ENCODE measurements around the gene FRMD3. TPM values are rescaled to one million over a fixed set of nuclear protein-coding genes. Genes with fewer than 3 reads are reported as not detected.
A peak's percentile ranks its signal among the peaks of the same experiment; 100 is the strongest.

The FRMD3 gene
- total RNA-seq, 1 experiment from 2014 or later = 1.4 TPM

DNA sequence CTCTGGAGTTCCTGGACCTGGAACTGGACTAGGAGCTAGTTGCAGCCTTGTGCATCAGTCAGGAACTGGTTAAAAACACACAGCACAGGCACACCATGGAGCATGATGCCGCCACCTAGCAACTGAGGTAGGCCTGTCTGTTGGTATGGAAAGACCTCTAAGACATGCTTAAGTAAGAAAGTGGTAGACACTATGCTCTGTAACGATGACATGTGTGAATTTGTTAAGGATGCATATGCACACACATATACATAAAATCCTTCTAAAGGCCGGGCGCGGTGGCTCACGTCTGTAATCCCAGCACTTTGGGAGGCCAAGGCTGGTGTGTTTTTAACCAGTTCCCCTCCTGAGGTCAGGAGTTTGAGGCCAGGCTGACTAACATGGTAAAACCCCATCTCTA is 338.4 kb downstream of the FRMD3 start (continued):
- TF ChIP-seq, protein P1, sequence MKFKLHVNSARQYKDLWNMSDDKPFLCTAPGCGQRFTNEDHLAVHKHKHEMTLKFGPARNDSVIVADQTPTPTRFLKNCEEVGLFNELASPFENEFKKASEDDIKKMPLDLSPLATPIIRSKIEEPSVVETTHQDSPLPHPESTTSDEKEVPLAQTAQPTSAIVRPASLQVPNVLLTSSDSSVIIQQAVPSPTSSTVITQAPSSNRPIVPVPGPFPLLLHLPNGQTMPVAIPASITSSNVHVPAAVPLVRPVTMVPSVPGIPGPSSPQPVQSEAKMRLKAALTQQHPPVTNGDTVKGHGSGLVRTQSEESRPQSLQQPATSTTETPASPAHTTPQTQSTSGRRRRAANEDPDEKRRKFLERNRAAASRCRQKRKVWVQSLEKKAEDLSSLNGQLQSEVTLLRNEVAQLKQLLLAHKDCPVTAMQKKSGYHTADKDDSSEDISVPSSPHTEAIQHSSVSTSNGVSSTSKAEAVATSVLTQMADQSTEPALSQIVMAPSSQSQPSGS (CRISPR knock-in tag; IDR thresholded peaks at IDR 0.05; ENCODE audit: borderline replicate concordance, low read depth) = no peak
- TF ChIP-seq ZNF263 (CRISPR knock-in tag; IDR thresholded peaks at IDR 0.05; ENCODE audit: low read depth) (no peak), CREB1 (CRISPR knock-in tag; IDR thresholded peaks at IDR 0.05) (no peak), GTF2I (CRISPR knock-in tag; conservative IDR thresholded peaks at IDR 0.05) (no peak), NR3C1 (CRISPR knock-in tag; conservative IDR thresholded peaks at IDR 0.05; ENCODE audit: low read depth) (no peak), NFYB (CRISPR knock-in tag; conservative IDR thresholded peaks at IDR 0.05; ENCODE audit: low read depth) (no peak)
- TF ChIP-seq, protein P2, sequence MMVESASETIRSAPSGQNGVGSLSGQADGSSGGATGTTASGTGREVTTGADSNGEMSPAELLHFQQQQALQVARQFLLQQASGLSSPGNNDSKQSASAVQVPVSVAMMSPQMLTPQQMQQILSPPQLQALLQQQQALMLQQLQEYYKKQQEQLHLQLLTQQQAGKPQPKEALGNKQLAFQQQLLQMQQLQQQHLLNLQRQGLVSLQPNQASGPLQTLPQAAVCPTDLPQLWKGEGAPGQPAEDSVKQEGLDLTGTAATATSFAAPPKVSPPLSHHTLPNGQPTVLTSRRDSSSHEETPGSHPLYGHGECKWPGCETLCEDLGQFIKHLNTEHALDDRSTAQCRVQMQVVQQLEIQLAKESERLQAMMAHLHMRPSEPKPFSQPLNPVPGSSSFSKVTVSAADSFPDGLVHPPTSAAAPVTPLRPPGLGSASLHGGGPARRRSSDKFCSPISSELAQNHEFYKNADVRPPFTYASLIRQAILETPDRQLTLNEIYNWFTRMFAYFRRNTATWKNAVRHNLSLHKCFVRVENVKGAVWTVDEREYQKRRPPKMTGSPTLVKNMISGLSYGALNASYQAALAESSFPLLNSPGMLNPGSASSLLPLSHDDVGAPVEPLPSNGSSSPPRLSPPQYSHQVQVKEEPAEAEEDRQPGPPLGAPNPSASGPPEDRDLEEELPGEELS (CRISPR knock-in tag; IDR thresholded peaks at IDR 0.05) = no peak
- TF ChIP-seq, protein P3, sequence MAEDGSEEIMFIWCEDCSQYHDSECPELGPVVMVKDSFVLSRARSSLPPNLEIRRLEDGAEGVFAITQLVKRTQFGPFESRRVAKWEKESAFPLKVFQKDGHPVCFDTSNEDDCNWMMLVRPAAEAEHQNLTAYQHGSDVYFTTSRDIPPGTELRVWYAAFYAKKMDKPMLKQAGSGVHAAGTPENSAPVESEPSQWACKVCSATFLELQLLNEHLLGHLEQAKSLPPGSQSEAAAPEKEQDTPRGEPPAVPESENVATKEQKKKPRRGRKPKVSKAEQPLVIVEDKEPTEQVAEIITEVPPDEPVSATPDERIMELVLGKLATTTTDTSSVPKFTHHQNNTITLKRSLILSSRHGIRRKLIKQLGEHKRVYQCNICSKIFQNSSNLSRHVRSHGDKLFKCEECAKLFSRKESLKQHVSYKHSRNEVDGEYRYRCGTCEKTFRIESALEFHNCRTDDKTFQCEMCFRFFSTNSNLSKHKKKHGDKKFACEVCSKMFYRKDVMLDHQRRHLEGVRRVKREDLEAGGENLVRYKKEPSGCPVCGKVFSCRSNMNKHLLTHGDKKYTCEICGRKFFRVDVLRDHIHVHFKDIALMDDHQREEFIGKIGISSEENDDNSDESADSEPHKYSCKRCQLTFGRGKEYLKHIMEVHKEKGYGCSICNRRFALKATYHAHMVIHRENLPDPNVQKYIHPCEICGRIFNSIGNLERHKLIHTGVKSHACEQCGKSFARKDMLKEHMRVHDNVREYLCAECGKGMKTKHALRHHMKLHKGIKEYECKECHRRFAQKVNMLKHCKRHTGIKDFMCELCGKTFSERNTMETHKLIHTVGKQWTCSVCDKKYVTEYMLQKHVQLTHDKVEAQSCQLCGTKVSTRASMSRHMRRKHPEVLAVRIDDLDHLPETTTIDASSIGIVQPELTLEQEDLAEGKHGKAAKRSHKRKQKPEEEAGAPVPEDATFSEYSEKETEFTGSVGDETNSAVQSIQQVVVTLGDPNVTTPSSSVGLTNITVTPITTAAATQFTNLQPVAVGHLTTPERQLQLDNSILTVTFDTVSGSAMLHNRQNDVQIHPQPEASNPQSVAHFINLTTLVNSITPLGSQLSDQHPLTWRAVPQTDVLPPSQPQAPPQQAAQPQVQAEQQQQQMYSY (CRISPR knock-in tag; IDR thresholded peaks at IDR 0.05) = no peak
- TF ChIP-seq, protein P4, sequence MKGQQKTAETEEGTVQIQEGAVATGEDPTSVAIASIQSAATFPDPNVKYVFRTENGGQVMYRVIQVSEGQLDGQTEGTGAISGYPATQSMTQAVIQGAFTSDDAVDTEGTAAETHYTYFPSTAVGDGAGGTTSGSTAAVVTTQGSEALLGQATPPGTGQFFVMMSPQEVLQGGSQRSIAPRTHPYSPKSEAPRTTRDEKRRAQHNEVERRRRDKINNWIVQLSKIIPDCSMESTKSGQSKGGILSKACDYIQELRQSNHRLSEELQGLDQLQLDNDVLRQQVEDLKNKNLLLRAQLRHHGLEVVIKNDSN (CRISPR knock-in tag; IDR thresholded peaks at IDR 0.05) = no peak

DNA sequence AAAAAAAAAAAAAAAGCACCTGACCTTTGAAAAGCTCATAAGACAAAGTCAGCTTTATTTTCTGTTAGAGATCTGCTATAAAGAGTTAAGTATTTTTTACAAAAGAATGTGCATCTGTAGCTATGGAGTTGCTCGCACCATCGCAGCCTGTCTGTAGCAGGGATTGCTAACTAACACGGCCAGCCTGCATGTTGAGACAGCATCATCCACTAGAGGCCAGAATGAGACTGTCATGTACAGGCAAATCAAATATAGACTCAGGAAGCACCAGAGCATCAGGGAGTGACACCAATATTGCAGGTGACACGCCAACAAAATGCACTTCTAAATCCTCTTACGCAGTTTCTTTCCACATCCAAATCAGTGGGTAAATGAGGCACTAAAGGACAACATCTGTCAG is 339.0 kb downstream of the FRMD3 start:
- TF ChIP-seq, protein P2 (CRISPR knock-in tag; IDR thresholded peaks at IDR 0.05) = no peak
- TF ChIP-seq, protein P5, sequence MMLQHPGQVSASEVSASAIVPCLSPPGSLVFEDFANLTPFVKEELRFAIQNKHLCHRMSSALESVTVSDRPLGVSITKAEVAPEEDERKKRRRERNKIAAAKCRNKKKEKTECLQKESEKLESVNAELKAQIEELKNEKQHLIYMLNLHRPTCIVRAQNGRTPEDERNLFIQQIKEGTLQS (CRISPR knock-in tag; conservative IDR thresholded peaks at IDR 0.05) = no peak
- TF ChIP-seq, protein P6, sequence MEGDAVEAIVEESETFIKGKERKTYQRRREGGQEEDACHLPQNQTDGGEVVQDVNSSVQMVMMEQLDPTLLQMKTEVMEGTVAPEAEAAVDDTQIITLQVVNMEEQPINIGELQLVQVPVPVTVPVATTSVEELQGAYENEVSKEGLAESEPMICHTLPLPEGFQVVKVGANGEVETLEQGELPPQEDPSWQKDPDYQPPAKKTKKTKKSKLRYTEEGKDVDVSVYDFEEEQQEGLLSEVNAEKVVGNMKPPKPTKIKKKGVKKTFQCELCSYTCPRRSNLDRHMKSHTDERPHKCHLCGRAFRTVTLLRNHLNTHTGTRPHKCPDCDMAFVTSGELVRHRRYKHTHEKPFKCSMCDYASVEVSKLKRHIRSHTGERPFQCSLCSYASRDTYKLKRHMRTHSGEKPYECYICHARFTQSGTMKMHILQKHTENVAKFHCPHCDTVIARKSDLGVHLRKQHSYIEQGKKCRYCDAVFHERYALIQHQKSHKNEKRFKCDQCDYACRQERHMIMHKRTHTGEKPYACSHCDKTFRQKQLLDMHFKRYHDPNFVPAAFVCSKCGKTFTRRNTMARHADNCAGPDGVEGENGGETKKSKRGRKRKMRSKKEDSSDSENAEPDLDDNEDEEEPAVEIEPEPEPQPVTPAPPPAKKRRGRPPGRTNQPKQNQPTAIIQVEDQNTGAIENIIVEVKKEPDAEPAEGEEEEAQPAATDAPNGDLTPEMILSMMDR (IDR thresholded peaks at IDR 0.05) = no peak
- TF ChIP-seq ZNF416 (CRISPR knock-in tag; IDR thresholded peaks at IDR 0.05) (no peak), GRHL2 (CRISPR knock-in tag; IDR thresholded peaks at IDR 0.05; ENCODE audit: insufficient replicate concordance, severe bottlenecking) (no peak)
- ATAC-seq (peak; percentile 79), DNase-seq (ENCODE audit: low spot score) (no peak)
- ChIA-PET CTCF (interaction anchor here (0.6 to 1.9 kb wide), 6 partner anchors 15 to 1251 kb away, joined by 3 to 8 read pairs (median 4); no protein-coding TSS in a partner anchor), POLR2A (interaction anchor here (0.7 kb wide), 1 partner anchor 401 kb away, joined by 4 read pairs; no protein-coding TSS in a partner anchor)
- no peak overlapping the region for H3K27ac Mint-ChIP-seq
- H3K9me3 Mint-ChIP-seq = no peaks in the 10 kb centered on the region; the same call in 1 of the 2 replicates
- peaks cover 23% of the 10 kb centered on the region for H3K4me1 Mint-ChIP-seq
- no peak overlapping the region for H3K4me3 Mint-ChIP-seq
- H3K36me3 Mint-ChIP-seq = no peaks in the 10 kb centered on the region
- H3K27me3 Mint-ChIP-seq (ENCODE audit: low read depth) = no peaks in the 10 kb centered on the region

All from WTC11 (cell line).